Astrocyte of the spinal cord (primary cell): ENCODE data around the gene TDG.

Source experiments
- DNase-seq: peaks from one replicate; pipeline ENCODE4 v3.0.0; 2011; ENCODE audit warnings: low read depth, low spot score
- H3K4me3 ChIP-seq: 2 replicates; pipeline ENCODE4 v1.5.1; 2011; ENCODE audit warnings: low read depth, mild to moderate bottlenecking, low read length, moderate library complexity
- CTCF ChIP-seq: IDR thresholded peaks from 2 replicates; pipeline ENCODE4 v1.5.1; 2012; ENCODE audit warnings: low read depth, mild to moderate bottlenecking, low read length, inconsistent platforms
- in situ Hi-C: cut with HindIII; loops from 2 replicates; pipeline ENCODE4 v1.10.0; 2017; ENCODE audit warnings: low sequenced_read_pairs

The TDG gene

GRCh38 chr12:104000807-104001434, 35.2 kb downstream of the TDG start:
- TF ChIP-seq CTCF: no peak
- H3K4me3 ChIP-seq: no peak overlapping the region
- DNase-seq: no peak
- in situ Hi-C loops: no loop called here

- no peak for DNase-seq
- in situ Hi-C loops: no loop called here
Observed at GRCh38 chr12:104002686-104003085, 37.0 kb downstream of the TDG start.

GRCh38 chr12:104003596-104003995, 37.9 kb downstream of the TDG start:
- in situ Hi-C loops: no loop called here
- no peak for TF ChIP-seq CTCF
- H3K4me3 ChIP-seq: no peak overlapping the region
- DNase-seq: no peak

More at GRCh38 chr12:104002686-104003085, 37.0 kb downstream of the TDG start:
- TF ChIP-seq CTCF: no peak
- H3K4me3 ChIP-seq: no peak overlapping the region

GRCh38 chr12:104006929-104007328, 41.3 kb downstream of the TDG start:
- TF ChIP-seq CTCF: no peak
- DNase-seq: peak; percentile 73
- in situ Hi-C loops: no loop called here
- H3K4me3 ChIP-seq: no peak overlapping the region

GRCh38 chr12:104010121-104010520, 44.4 kb downstream of the TDG start:
- H3K4me3 ChIP-seq: no peak overlapping the region
- DNase-seq: no peak
- in situ Hi-C loops: no loop called here
- TF ChIP-seq CTCF: no peak

GRCh38 chr12:104010606-104011169, 45.0 kb downstream of the TDG start:
- in situ Hi-C loops: no loop called here
- DNase-seq: no peak
- H3K4me3 ChIP-seq: no peak overlapping the region
- TF ChIP-seq CTCF: no peak
